Spleen (tissue), 3 donors: ENCODE measurements around the gene FAM107B.

Experiments
- POLR2A ChIP-seq, 3 donors: fragments of 450-650 bp; IDR thresholded peaks; one replicate each; pipeline ENCODE4 v1.5.1; 2017; ENCODE audit warnings: antibody characterized with exemption in 3 of 3, mild to moderate bottlenecking in 1 of 3
- POLR2AphosphoS5 ChIP-seq, 3 donors: sonication (generic); formaldehyde crosslinking; IDR thresholded peaks; one replicate each; pipeline ENCODE4 v1.5.1; 2017; ENCODE audit warnings: antibody characterized with exemption in 3 of 3

- no peak for TF ChIP-seq POLR2AphosphoS5 (IDR thresholded peaks at IDR 0.05)
- TF ChIP-seq POLR2A (IDR thresholded peaks at IDR 0.05), result no peak
Observed at GRCh38 chr10:14676732-14677131, 98.0 kb downstream of the FAM107B start.
